GM19395 (cell line): ENCODE results near the gene IREB2.
"Not testable (repeated sequence)": the region's sequence is repeated elsewhere in the genome, so short reads cannot be mapped to it uniquely, and the experiment has no call there.

ENCODE experiments used
- ATAC-seq: cut with Tn5 transposase; IDR thresholded peaks from one replicate; pipeline ENCODE4 v1.9.1; 2021; ENCODE audit warnings: mild to moderate bottlenecking, moderate library complexity; ENCODE audit not compliant: unreplicated experiment

Gene IREB2

GRCh38 chr15:78437762-78438618 is at the start of gene IREB2:
Gene IREB2, plus strand, starts transcription at chr15:78438216. Its CDS starts 122 bp downstream, at chr15:78438338.
- ATAC-seq: peak; percentile 79

- no peak for ATAC-seq
These were observed 49.2 kb upstream of the IREB2 start for GRCh38 chr15:78388865-78389264.

GRCh38 chr15:78389322-78389721 is 48.7 kb upstream of the IREB2 start:
- ATAC-seq: no peak

- ATAC-seq: no peak
These were observed 48.3 kb upstream of the IREB2 start for GRCh38 chr15:78389738-78390137.

- no peak for ATAC-seq
These were observed 47.8 kb upstream of the IREB2 start for GRCh38 chr15:78390242-78390641.

- ATAC-seq: no peak
These were observed 47.2 kb upstream of the IREB2 start for GRCh38 chr15:78390826-78391225.

- no peak for ATAC-seq
These were observed 46.2 kb upstream of the IREB2 start for GRCh38 chr15:78391781-78392180.

- ATAC-seq: no peak
These were observed 45.6 kb upstream of the IREB2 start for GRCh38 chr15:78392430-78392829.

GRCh38 chr15:78393137-78393536 is 44.9 kb upstream of the IREB2 start:
- ATAC-seq: no peak

GRCh38 chr15:78394026-78394425 is 44.0 kb upstream of the IREB2 start:
- no peak for ATAC-seq

GRCh38 chr15:78394981-78395616 is 42.9 kb upstream of the IREB2 start:
- ATAC-seq: no peak

- no peak for ATAC-seq
These were observed 41.7 kb upstream of the IREB2 start for GRCh38 chr15:78396186-78396814.

GRCh38 chr15:78396976-78397375 is 41.0 kb upstream of the IREB2 start:
- no peak for ATAC-seq

GRCh38 chr15:78397382-78397781 is 40.6 kb upstream of the IREB2 start:
- no peak for ATAC-seq

GRCh38 chr15:78398076-78398825 is 39.8 kb upstream of the IREB2 start:
- ATAC-seq: no peak

- ATAC-seq: no peak
These were observed 38.9 kb upstream of the IREB2 start for GRCh38 chr15:78399091-78399490.

- no peak for ATAC-seq
These were observed 35.9 kb upstream of the IREB2 start for GRCh38 chr15:78402061-78402610.

- no peak for ATAC-seq
These were observed 33.9 kb upstream of the IREB2 start for GRCh38 chr15:78404125-78404524.

GRCh38 chr15:78404796-78405195 is 33.2 kb upstream of the IREB2 start:
- not testable (repeated sequence) for ATAC-seq

GRCh38 chr15:78405336-78405924 is 32.6 kb upstream of the IREB2 start:
- ATAC-seq: no peak
